ENCODE measurements around the gene TAB3.

TAB3 gene

GRCh38 chrX:30793075-30793766, 95.8 kb downstream of the TAB3 start:
- Histone ChIP-seq H2AFZ (ENCODE audit: low read depth) (no peak overlapping the region), H3K4me2 (no peak overlapping the region), H3K27ac (no peak overlapping the region), H3K36me3 (ENCODE audit: insufficient read depth) (no peaks in the 10 kb centered on the region), H3K4me3 (IDR thresholded peaks at IDR 0.05; ENCODE audit: insufficient read depth, low read depth, low read length) (no peak overlapping the region), H4K20me1 (ENCODE audit: insufficient read depth) (no peaks in the 10 kb centered on the region), H3K4me1 (ENCODE audit: low read depth, poor library complexity, severe bottlenecking) (no peaks in the 10 kb centered on the region), H3K27me3 (ENCODE audit: insufficient read depth, low read depth) (no peaks in the 10 kb centered on the region), H3K9ac (no peak overlapping the region), H3K79me2 (ENCODE audit: insufficient read depth, low read depth) (no peaks in the 10 kb centered on the region)
- no peak for TF ChIP-seq CTCF (conservative IDR thresholded peaks at IDR 0.05; ENCODE audit: low read depth, low read length)

GRCh38 chrX:30791296-30792278, 97.5 kb downstream of the TAB3 start:
- Histone ChIP-seq H3K9ac (no peak overlapping the region), H3K4me2 (no peak overlapping the region), H3K79me2 (ENCODE audit: insufficient read depth, low read depth) (no peaks in the 10 kb centered on the region), H3K4me1 (ENCODE audit: low read depth, poor library complexity, severe bottlenecking) (no peaks in the 10 kb centered on the region), H3K36me3 (ENCODE audit: insufficient read depth) (no peaks in the 10 kb centered on the region), H2AFZ (ENCODE audit: low read depth) (no peak overlapping the region), H3K27me3 (ENCODE audit: insufficient read depth, low read depth) (no peaks in the 10 kb centered on the region), H3K27ac (no peak overlapping the region), H3K4me3 (IDR thresholded peaks at IDR 0.05; ENCODE audit: insufficient read depth, low read depth, low read length) (no peak overlapping the region), H4K20me1 (ENCODE audit: insufficient read depth) (no peaks in the 10 kb centered on the region)
- no peak for TF ChIP-seq CTCF (conservative IDR thresholded peaks at IDR 0.05; ENCODE audit: low read depth, low read length)

GRCh38 chrX:30787012-30787411, 102.0 kb downstream of the TAB3 start:
- Histone ChIP-seq H3K27ac (no peak overlapping the region), H3K4me2 (no peak overlapping the region), H3K4me3 (IDR thresholded peaks at IDR 0.05; ENCODE audit: insufficient read depth, low read depth, low read length) (no peak overlapping the region), H3K36me3 (ENCODE audit: insufficient read depth) (no peaks in the 10 kb centered on the region), H3K9ac (no peak overlapping the region), H4K20me1 (ENCODE audit: insufficient read depth) (no peaks in the 10 kb centered on the region), H3K4me1 (ENCODE audit: low read depth, poor library complexity, severe bottlenecking) (no peaks in the 10 kb centered on the region), H2AFZ (ENCODE audit: low read depth) (no peak overlapping the region), H3K79me2 (ENCODE audit: insufficient read depth, low read depth) (no peaks in the 10 kb centered on the region), H3K27me3 (ENCODE audit: insufficient read depth, low read depth) (no peaks in the 10 kb centered on the region)
- TF ChIP-seq CTCF (conservative IDR thresholded peaks at IDR 0.05; ENCODE audit: low read depth, low read length), result no peak

- Histone ChIP-seq H3K4me3 (IDR thresholded peaks at IDR 0.05; ENCODE audit: insufficient read depth, low read depth, low read length) (no peak overlapping the region), H3K4me1 (ENCODE audit: low read depth, poor library complexity, severe bottlenecking) (no peaks in the 10 kb centered on the region), H2AFZ (ENCODE audit: low read depth) (no peak overlapping the region), H3K36me3 (ENCODE audit: insufficient read depth) (no peaks in the 10 kb centered on the region), H3K79me2 (ENCODE audit: insufficient read depth, low read depth) (no peaks in the 10 kb centered on the region), H3K4me2 (no peak overlapping the region), H3K9ac (no peak overlapping the region), H3K27ac (no peak overlapping the region), H3K27me3 (ENCODE audit: insufficient read depth, low read depth) (no peaks in the 10 kb centered on the region), H4K20me1 (ENCODE audit: insufficient read depth) (no peaks in the 10 kb centered on the region)
- no peak for TF ChIP-seq CTCF (conservative IDR thresholded peaks at IDR 0.05; ENCODE audit: low read depth, low read length)
Observed at GRCh38 chrX:30786374-30786773, 102.7 kb downstream of the TAB3 start.
